ENCODE measurements around the gene CLEC4F.

GRCh38 chr2:70868970-70869369, 48.6 kb upstream of the CLEC4F start:
- TF ChIP-seq ZNF423 (CRISPR knock-in tag; IDR thresholded peaks at IDR 0.05) (no peak), USF2 (CRISPR knock-in tag; IDR thresholded peaks at IDR 0.05) (no peak), STAT6 (CRISPR knock-in tag; conservative IDR thresholded peaks at IDR 0.05; ENCODE audit: low read depth) (no peak), CTCF (IDR thresholded peaks at IDR 0.05) (no peak), JUN (CRISPR knock-in tag; IDR thresholded peaks at IDR 0.05) (no peak), ZBTB21 (CRISPR knock-in tag; IDR thresholded peaks at IDR 0.05; ENCODE audit: borderline replicate concordance) (no peak), ATF2 (CRISPR knock-in tag; IDR thresholded peaks at IDR 0.05; ENCODE audit: borderline replicate concordance, low read depth) (no peak), NR3C1 (CRISPR knock-in tag; conservative IDR thresholded peaks at IDR 0.05; ENCODE audit: low read depth) (no peak), ZBTB43 (CRISPR knock-in tag; IDR thresholded peaks at IDR 0.05) (no peak), USF1 (CRISPR knock-in tag; IDR thresholded peaks at IDR 0.05) (no peak), ARID4B (CRISPR knock-in tag; IDR thresholded peaks at IDR 0.05; ENCODE audit: borderline replicate concordance) (no peak), CBFB (CRISPR knock-in tag; IDR thresholded peaks at IDR 0.05; ENCODE audit: low read depth) (no peak), MAX (CRISPR knock-in tag; IDR thresholded peaks at IDR 0.05) (no peak)

All from WTC11 (cell line).